ENCODE data around the gene TEX12. TPM values are rescaled to one million over a fixed set of nuclear protein-coding genes. Genes with fewer than 3 reads are reported as not detected.

TEX12 gene
- total RNA-seq, 1 donor from 2014 or later = not detected

GRCh38 chr11:112165049-112165448, 2.1 kb upstream of the TEX12 start:
- DNase-seq (ENCODE audit: low read depth) (no peak), FAIRE-seq (no peak)
- Histone ChIP-seq H3K4me3 (ENCODE audit: insufficient read depth, low read depth, low read length) (no peak overlapping the region), H3K9me3 (ENCODE audit: insufficient read depth, low read depth, low read length) (no peaks in the 10 kb centered on the region), H3K27ac (ENCODE audit: low read depth, low read length) (no peak overlapping the region), H3K4me1 (ENCODE audit: insufficient read depth, low read length) (peaks cover 4% of the 10 kb centered on the region), H3K79me2 (ENCODE audit: insufficient read depth, low read length) (no peaks in the 10 kb centered on the region), H3K4me2 (ENCODE audit: low read length) (no peak overlapping the region), H3K27me3 (ENCODE audit: insufficient read depth, low read length) (no peaks in the 10 kb centered on the region), H4K20me1 (ENCODE audit: insufficient read depth, low read length) (no peaks in the 10 kb centered on the region), H3K36me3 (ENCODE audit: insufficient read depth, low read length) (no peaks in the 10 kb centered on the region), H2AFZ (ENCODE audit: low read depth, low read length) (no peak overlapping the region), H3K9ac (ENCODE audit: low read length) (no peak overlapping the region)
- H3K4me3 Mint-ChIP-seq (ENCODE audit: unreplicated experiment) = no peak overlapping the region
- H3K4me1 Mint-ChIP-seq (ENCODE audit: low read depth, unreplicated experiment) = peaks cover 5% of the 10 kb centered on the region
- no peak overlapping the region for H3K27ac Mint-ChIP-seq (ENCODE audit: unreplicated experiment)
- H3K27me3 Mint-ChIP-seq (ENCODE audit: low read depth, unreplicated experiment) = no peaks in the 10 kb centered on the region
- H3K9me3 Mint-ChIP-seq (ENCODE audit: unreplicated experiment) = no peaks in the 10 kb centered on the region
- TF ChIP-seq CTCF (IDR thresholded peaks at IDR 0.05; ENCODE audit: insufficient read depth, low read depth, low read length) (no peak), EZH2 (IDR thresholded peaks at IDR 0.05; ENCODE audit: insufficient read depth, low read length) (no peak)
- no peaks in the 10 kb centered on the region for H3K36me3 Mint-ChIP-seq (ENCODE audit: low read depth, unreplicated experiment)

- H3K27ac Mint-ChIP-seq (ENCODE audit: unreplicated experiment) = no peak overlapping the region
- Histone ChIP-seq H3K27ac (ENCODE audit: low read depth, low read length) (no peak overlapping the region), H3K9ac (ENCODE audit: low read length) (no peak overlapping the region), H3K27me3 (ENCODE audit: insufficient read depth, low read length) (no peaks in the 10 kb centered on the region), H3K4me2 (ENCODE audit: low read length) (no peak overlapping the region), H3K9me3 (ENCODE audit: insufficient read depth, low read depth, low read length) (no peaks in the 10 kb centered on the region), H4K20me1 (ENCODE audit: insufficient read depth, low read length) (no peaks in the 10 kb centered on the region), H2AFZ (ENCODE audit: low read depth, low read length) (no peak overlapping the region), H3K4me3 (ENCODE audit: insufficient read depth, low read depth, low read length) (no peak overlapping the region), H3K79me2 (ENCODE audit: insufficient read depth, low read length) (no peaks in the 10 kb centered on the region), H3K4me1 (ENCODE audit: insufficient read depth, low read length) (peaks cover 4% of the 10 kb centered on the region), H3K36me3 (ENCODE audit: insufficient read depth, low read length) (no peaks in the 10 kb centered on the region)
- DNase-seq (ENCODE audit: low read depth) (peak; percentile 83), FAIRE-seq (no peak)
- no peak overlapping the region for H3K4me3 Mint-ChIP-seq (ENCODE audit: unreplicated experiment)
- TF ChIP-seq EZH2 (IDR thresholded peaks at IDR 0.05; ENCODE audit: insufficient read depth, low read length) (no peak), CTCF (IDR thresholded peaks at IDR 0.05; ENCODE audit: insufficient read depth, low read depth, low read length) (no peak)
- no peaks in the 10 kb centered on the region for H3K9me3 Mint-ChIP-seq (ENCODE audit: unreplicated experiment)
- H3K27me3 Mint-ChIP-seq (ENCODE audit: low read depth, unreplicated experiment) = no peaks in the 10 kb centered on the region
- peaks cover 5% of the 10 kb centered on the region for H3K4me1 Mint-ChIP-seq (ENCODE audit: low read depth, unreplicated experiment)
- no peaks in the 10 kb centered on the region for H3K36me3 Mint-ChIP-seq (ENCODE audit: low read depth, unreplicated experiment)
Measured at GRCh38 chr11:112166562-112166961, 610 bp upstream of the TEX12 start.

GRCh38 chr11:112172362-112172994, 5.3 kb downstream of the TEX12 start:
- Histone ChIP-seq H3K27ac (ENCODE audit: low read depth, low read length) (no peak overlapping the region), H4K20me1 (ENCODE audit: insufficient read depth, low read length) (no peaks in the 10 kb centered on the region), H3K9ac (ENCODE audit: low read length) (no peak overlapping the region), H2AFZ (ENCODE audit: low read depth, low read length) (no peak overlapping the region), H3K9me3 (ENCODE audit: insufficient read depth, low read depth, low read length) (no peaks in the 10 kb centered on the region), H3K4me1 (ENCODE audit: insufficient read depth, low read length) (peaks cover 10% of the 10 kb centered on the region), H3K4me2 (ENCODE audit: low read length) (peak overlapping the region; percentile 8), H3K4me3 (ENCODE audit: insufficient read depth, low read depth, low read length) (no peak overlapping the region), H3K36me3 (ENCODE audit: insufficient read depth, low read length) (no peaks in the 10 kb centered on the region), H3K27me3 (ENCODE audit: insufficient read depth, low read length) (no peaks in the 10 kb centered on the region), H3K79me2 (ENCODE audit: insufficient read depth, low read length) (no peaks in the 10 kb centered on the region)
- H3K4me3 Mint-ChIP-seq (ENCODE audit: unreplicated experiment) = no peak overlapping the region
- peaks cover 3% of the 10 kb centered on the region for H3K4me1 Mint-ChIP-seq (ENCODE audit: low read depth, unreplicated experiment)
- TF ChIP-seq CTCF (IDR thresholded peaks at IDR 0.05; ENCODE audit: insufficient read depth, low read depth, low read length) (no peak), EZH2 (IDR thresholded peaks at IDR 0.05; ENCODE audit: insufficient read depth, low read length) (no peak)
- H3K36me3 Mint-ChIP-seq (ENCODE audit: low read depth, unreplicated experiment) = no peaks in the 10 kb centered on the region
- DNase-seq (ENCODE audit: low read depth) = peak; percentile 61
- no peak overlapping the region for H3K27ac Mint-ChIP-seq (ENCODE audit: unreplicated experiment)
- no peak for FAIRE-seq
- H3K27me3 Mint-ChIP-seq (ENCODE audit: low read depth, unreplicated experiment) = no peaks in the 10 kb centered on the region
- H3K9me3 Mint-ChIP-seq (ENCODE audit: unreplicated experiment) = no peaks in the 10 kb centered on the region
